Left lobe of liver (tissue), 2 donors: ENCODE results near the gene CWC22. TPM values are rescaled to one million over a fixed set of nuclear protein-coding genes. Genes with fewer than 3 reads are reported as not detected.
A peak's percentile ranks its signal among the peaks of the same experiment; 100 is the strongest.
"Not testable (repeated sequence)": the region's sequence is repeated elsewhere in the genome, so short reads cannot be mapped to it uniquely, and the experiment has no call there.

ENCODE experiments used
- ATAC-seq: fragments of 200-7000 bp; cut with Tn5 transposase; one replicate; pipeline ENCODE4 v1.9.1; 2020; ENCODE audit warnings: mild to moderate bottlenecking, moderate library complexity
- DNase-seq: peaks from one replicate; pipeline ENCODE4 v3.0.0-alpha.2; 2020; ENCODE audit warnings: low spot score
- total RNA-seq: library from RNA; stranded (reverse); gene quantifications from one replicate; pipeline ENCODE4 v1.2.1, GENCODE V29; 2021
- donor health status: DM: no; HTN: no; CAD: no; lungs with moderate emphysema.
- donor health status: DM: no; HTN: yes; CAD: no.

CWC22 gene
- 4.6 TPM for total RNA-seq

DNA sequence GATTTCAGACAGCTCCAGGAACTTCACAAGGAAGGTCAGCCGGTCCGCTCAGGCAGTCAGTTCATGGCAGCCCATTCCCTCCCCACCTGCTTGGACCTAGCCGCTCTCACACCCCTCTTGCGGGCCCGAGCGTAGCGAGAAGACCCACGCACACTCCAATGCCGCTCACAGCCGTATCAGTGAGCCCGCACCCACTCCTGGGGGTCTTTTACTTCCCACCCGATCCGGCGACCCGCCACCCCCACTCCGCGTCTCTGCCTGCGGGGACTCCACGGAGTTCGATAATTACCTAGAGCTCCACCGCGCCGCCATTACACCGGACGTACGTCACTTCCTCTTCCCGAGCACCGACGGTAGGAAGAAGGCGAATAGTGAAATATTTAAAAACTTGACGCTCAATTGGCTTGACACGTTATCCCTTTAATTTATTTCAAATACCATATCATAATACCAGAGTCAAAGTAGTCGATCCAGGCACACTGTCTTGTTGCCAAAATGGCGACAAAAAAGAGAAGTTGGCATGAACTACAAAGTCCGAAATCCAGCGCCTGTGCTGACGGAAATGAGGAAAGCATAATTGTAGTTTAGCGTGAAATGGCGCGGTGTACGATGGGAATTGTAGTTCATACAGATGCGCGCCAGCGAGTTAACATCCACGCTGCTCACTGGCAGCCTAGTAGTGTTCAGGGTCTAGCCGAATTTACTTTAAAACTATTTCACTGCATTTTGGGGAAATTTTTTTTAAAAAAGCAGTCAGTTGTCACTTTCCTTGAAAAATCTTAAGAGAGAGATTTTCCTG is at the start of gene CWC22:
Gene CWC22, minus strand, starts transcription at position 517 of the 799 bp plus-strand sequence. CDS start 13,956 bp downstream, outside the sequence.
- DNase-seq: peak; percentile 88
- peak; percentile 98 for ATAC-seq

GRCh38 chr2:180056367-180057118 is 49.4 kb upstream of the CWC22 start:
- DNase-seq (no peak), ATAC-seq (no peak)

GRCh38 chr2:180054576-180054975 is 47.5 kb upstream of the CWC22 start:
- ATAC-seq, DNase-seq: not testable (repeated sequence)

GRCh38 chr2:180050246-180050645 is 43.1 kb upstream of the CWC22 start:
- DNase-seq (no peak), ATAC-seq (no peak)

DNA sequence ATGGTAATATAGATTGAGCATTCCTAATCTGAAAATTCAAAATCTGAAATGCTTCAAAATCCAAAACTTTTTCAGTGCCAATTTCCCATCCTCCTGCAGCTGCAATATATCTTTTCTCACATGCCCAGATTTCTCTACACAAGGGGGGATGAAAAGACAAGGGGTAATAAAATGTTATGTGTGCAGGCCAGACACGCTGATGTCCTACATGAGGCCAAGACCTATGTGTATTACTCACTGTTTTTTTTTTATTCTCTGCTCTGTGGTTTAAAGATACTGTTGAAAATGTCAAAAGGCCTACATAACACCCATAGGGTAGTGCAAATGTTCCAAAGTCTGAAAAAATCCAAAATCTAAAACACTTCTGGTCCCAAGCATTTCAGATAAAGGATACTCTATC is 41.2 kb upstream of the CWC22 start:
- DNase-seq: no peak
- no peak for ATAC-seq

DNA sequence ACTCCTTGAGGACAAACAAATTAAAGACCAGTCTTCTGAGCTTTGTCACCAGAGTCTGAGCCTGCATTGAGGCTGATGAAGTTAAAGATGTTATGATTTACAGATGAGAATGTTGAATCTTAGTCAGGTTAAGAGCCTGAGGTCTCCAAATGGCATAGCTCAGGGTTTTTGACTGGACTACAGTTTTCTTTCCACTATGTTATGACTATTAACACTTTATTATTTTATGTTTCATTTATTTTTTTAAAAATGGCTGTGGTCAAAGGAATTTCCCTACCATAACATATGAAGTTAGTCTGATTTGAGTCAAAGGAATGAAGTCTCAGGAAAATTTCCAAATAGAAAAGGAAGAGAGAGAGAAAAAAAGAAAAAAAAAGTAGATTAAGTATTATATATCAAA is 39.7 kb upstream of the CWC22 start:
- ATAC-seq (no peak), DNase-seq (no peak)

- ATAC-seq (no peak), DNase-seq (no peak)
These were observed 39.1 kb upstream of the CWC22 start for GRCh38 chr2:180046202-180046601.

GRCh38 chr2:180040146-180040925 is 33.2 kb upstream of the CWC22 start:
- ATAC-seq (no peak), DNase-seq (no peak)

DNA sequence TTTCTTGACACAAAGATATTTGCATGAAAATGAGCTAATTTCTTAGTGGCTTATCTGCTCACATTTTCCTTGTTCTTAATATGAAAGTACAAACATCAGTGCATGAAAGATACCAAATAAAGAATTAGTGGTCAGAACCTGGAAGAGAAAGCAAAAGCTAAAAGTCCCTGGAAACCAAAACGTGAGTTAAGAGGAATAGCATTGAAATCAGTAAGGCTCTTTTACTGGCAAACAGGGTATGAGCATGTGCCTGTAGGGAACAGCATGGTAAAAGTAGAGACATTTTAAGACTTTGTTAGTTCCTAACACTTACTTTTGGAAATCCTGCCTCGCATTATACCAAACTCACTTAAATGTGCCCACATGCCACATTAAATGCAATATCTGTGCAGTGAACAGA is 31.9 kb upstream of the CWC22 start:
- DNase-seq (no peak), ATAC-seq (no peak)

DNA sequence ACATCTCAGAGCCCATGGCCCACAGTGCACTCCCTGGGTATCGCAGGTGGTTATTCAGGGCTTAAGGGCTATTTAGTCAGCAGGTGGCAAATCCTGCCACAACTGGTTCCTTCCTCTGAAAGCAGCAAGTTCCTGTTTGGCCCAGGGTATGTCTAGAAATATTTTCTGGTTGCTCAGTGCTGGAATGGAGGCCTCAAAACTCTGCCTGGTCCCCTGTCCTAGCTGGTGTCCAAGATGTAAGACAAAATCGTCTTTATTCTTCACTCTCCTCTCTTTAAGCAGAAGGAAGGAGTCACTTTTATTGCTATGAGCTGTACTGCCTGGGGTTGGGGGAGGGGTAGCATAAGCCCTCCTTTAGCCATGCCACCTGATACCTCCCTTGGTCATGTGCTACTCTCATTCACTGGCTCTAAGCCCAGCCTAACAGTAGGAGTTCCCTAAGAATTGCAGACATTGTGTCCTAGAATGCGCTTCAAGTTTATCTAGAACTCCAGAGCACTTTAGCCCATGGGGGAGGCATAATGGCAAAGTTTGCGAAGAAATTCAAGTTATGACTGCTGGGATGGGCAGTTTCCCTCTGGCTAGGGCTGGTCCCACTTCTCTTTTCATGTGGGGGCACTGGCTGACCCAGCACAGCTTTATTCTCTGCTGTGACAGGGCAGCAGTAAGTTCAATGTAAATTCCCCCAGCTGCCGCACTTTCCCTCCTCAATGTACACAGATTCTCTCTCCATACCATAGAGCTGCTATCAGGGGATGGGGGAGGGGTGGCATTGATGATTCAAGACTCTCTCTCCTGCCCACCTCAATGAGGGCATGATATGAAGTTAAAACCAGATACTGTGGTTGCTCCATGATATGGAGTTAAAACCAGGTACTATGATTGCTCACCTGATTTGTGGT is 27.1 kb upstream of the CWC22 start:
- DNase-seq (no peak), ATAC-seq (no peak)

DNA sequence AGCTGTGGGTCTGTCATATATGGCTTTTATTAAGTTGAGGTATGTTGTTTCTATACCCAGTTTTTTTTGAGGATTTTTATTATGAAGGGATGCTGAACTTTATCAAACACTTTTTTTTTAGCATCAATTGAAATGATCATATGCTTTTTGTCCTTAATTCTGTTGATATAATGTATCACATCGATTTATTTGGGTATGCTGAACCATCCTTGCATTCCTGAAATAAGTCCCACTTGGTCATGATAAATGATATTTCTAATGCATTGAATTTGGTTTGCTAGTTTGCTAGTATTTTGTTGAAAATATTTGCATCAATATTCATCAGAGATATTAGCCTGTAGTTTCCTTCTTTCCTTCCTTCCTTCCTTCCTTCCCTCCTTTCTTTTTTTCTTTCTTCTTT is 22.5 kb upstream of the CWC22 start:
- DNase-seq: no peak
- ATAC-seq: no peak

DNA sequence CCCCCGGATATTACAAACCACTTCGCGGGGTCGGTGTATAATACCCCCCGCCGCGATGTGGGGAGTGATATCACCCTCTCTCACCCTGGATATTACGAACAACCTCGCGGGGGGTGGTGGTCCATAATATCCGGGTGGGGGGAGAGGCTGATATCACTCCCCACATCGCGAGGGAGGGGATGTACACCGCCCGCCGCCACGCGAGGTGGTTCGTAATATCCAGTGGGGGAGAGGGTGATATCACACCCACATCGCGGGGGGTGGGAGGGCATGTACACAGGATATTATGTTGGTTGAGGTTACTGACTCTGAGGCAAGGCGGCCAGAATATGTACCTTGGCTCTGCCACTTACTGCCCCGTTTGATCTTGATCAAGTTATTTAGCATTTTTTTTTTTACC is 14.8 kb upstream of the CWC22 start:
- DNase-seq: no peak
- no peak for ATAC-seq

DNA sequence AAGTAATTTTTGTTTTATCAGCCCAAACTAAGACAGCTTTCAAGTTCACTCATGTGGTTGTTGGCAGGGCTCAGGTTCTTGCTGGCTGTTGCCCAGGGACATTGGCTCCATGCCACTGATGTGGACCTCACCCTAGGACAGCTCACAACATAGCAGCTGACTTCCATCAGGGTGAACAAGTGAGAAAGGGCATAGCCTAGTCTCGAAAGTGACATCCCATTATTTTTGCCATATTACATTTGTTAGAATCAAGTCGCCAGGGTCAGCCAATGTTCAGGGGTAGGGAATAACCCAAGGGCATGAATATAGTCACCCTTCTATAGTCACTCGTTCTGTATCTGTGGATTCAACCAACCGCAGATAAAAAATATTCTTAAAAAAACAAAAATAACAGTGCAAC is 10.7 kb upstream of the CWC22 start:
- ATAC-seq (no peak), DNase-seq (no peak)

- no peak for ATAC-seq
- no peak for DNase-seq
These were observed 9.8 kb upstream of the CWC22 start for GRCh38 chr2:180016937-180017336.

DNA sequence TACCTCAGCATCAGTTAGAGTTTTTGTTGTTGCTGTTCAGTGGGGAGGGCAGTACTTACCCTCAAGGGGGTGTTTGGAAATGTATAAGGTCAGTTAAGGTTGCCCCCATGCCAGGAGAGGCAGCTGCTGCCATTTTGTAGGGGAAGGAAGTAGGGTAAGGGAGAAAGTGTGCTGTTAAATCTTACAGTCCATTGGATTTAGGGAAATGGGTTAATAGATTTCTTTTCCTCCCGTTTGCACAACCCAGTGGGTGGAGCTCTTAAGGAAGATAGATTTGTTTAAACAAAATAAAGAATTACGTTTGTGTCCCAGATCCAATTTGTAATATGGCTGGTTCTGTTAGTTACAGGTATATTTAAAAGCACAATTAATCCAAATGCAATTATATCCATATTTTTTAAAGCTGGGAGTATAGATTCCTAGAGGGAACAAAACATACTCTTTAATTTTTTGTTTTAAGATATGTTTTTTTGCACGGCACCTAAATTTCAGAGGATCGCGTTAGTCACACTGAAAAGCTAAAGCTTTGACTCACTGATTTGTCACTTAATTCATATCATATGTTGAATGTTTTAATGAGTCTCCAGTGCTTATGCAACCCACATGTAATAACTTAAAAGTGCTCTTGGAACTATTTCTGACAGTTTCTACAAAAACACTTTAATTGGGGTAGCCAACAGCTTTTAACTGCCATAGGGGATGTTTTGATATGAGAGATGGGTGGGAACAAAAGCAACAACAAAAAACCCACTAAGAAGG is 9.0 kb upstream of the CWC22 start:
- DNase-seq (no peak), ATAC-seq (no peak)

DNA sequence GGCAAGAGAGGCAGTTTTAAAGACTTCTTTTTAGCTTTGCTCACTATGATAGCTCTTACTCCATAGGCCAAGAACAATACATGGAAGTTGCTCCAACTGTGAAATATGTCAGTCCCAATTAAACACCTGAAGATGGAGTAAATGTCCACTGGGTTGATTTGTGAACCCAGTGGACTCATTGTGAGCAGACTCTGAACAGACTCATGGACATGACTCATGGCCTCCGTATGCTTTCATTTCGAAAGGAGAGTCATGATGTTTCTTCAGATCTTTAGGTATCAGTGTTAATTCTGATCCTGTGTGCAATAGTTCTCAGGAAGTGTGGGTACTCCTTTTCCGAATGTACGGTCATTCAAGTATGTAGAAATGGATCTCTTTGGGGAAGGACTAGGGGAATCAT is 5.4 kb upstream of the CWC22 start:
- no peak for ATAC-seq
- DNase-seq: no peak

GRCh38 chr2:180010701-180011100 is 3.6 kb upstream of the CWC22 start:
- no peak for ATAC-seq
- no peak for DNase-seq

GRCh38 chr2:180006231-180006630 is 866 bp downstream of the CWC22 start:
- no peak for ATAC-seq

GRCh38 chr2:180005465-180005864 is 1.6 kb downstream of the CWC22 start:
- DNase-seq, ATAC-seq: not testable (repeated sequence)

More at GRCh38 chr2:180006231-180006630, 866 bp downstream of the CWC22 start:
- no peak for DNase-seq

GRCh38 chr2:180004731-180005130 is 2.4 kb downstream of the CWC22 start:
- no peak for DNase-seq
- no peak for ATAC-seq
